HG03060 (cell line): ENCODE data around the gene DGCR8.

Experiments
- ATAC-seq: cut with Tn5 transposase; IDR thresholded peaks from one replicate; pipeline ENCODE4 v1.9.1; 2021; ENCODE audit warnings: low read depth, moderate number of reproducible peaks; ENCODE audit not compliant: unreplicated experiment

The DGCR8 gene

GRCh38 chr22:20079745-20080444, at the start of gene DGCR8:
Gene DGCR8, plus strand, starts transcription at chr22:20080241. Its CDS starts 5,723 bp downstream, at chr22:20085964.
- no peak for ATAC-seq

- ATAC-seq = no peak
Observed at GRCh38 chr22:20031732-20032406, 48.2 kb upstream of the DGCR8 start.

- no peak for ATAC-seq
Observed at GRCh38 chr22:20032407-20032991, 47.5 kb upstream of the DGCR8 start.

GRCh38 chr22:20033045-20033706, 46.9 kb upstream of the DGCR8 start:
- no peak for ATAC-seq

- no peak for ATAC-seq
Observed at GRCh38 chr22:20034143-20034542, 45.9 kb upstream of the DGCR8 start.

- no peak for ATAC-seq
Observed at GRCh38 chr22:20035375-20036083, 44.5 kb upstream of the DGCR8 start.

GRCh38 chr22:20036084-20036482, 44.0 kb upstream of the DGCR8 start:
- ATAC-seq = no peak

GRCh38 chr22:20036535-20037392, 43.3 kb upstream of the DGCR8 start:
- ATAC-seq = no peak

- ATAC-seq = no peak
Observed at GRCh38 chr22:20037419-20037818, 42.6 kb upstream of the DGCR8 start.

GRCh38 chr22:20038574-20038973, 41.5 kb upstream of the DGCR8 start:
- no peak for ATAC-seq

- ATAC-seq = no peak
Observed at GRCh38 chr22:20039683-20040325, 40.2 kb upstream of the DGCR8 start.

GRCh38 chr22:20040327-20041200, 39.5 kb upstream of the DGCR8 start:
- ATAC-seq = no peak

GRCh38 chr22:20043057-20043996, 36.7 kb upstream of the DGCR8 start:
- ATAC-seq = no peak

- no peak for ATAC-seq
Observed at GRCh38 chr22:20043997-20044342, 36.1 kb upstream of the DGCR8 start.

GRCh38 chr22:20044495-20045151, 35.4 kb upstream of the DGCR8 start:
- ATAC-seq = no peak

- no peak for ATAC-seq
Observed at GRCh38 chr22:20046730-20047129, 33.3 kb upstream of the DGCR8 start.

GRCh38 chr22:20051927-20052308, 28.1 kb upstream of the DGCR8 start:
- no peak for ATAC-seq
